ENCODE results near the gene RPL31.

RPL31 gene

DNA sequence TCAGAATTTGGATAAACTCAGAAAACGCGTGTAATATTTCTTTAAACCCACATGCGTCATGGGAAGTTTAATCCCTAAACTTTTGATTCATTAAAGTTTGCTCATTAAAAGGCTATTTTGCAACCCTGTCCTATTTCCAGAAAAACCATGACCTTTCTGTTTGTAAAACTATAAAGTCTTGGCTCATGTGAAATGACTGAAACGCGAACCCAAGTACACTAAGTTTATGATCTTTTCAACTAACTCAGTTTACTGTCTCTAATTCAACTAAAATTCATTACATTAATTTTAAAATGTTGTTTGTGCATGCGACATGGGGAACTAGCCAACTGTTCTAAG, 3.9 kb upstream of the RPL31 start:
- FAIRE-seq, result no peak

DNA sequence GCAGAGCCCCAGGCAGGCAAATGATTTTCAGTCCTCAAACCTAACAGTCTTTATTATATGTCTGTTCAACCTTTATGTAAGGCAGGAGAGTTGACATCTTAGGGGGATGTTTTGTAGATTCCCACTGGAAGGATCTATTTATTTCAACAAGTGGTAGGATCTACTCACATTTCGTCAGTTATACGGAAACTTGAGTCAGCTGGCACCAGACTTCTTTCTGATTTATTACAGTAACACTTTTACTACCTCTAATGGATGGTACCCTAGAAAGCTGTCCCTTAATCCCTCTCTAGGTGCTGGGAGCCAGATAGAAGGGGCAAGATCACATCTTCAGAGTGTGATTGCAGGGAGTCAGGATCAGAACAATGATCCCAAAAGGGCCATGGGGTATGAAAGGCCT, 2.1 kb upstream of the RPL31 start:
- no peak for FAIRE-seq

- no peak for FAIRE-seq
Observed at GRCh38 chr2:101002562-101003277, 631 bp downstream of the RPL31 start.

- no peak for FAIRE-seq
Observed at GRCh38 chr2:101003278-101003775, 1.2 kb downstream of the RPL31 start.

GRCh38 chr2:101004620-101005325, 2.7 kb downstream of the RPL31 start:
- FAIRE-seq, result no peak

- FAIRE-seq, result no peak
Observed at GRCh38 chr2:101006065-101006715, 4.1 kb downstream of the RPL31 start.

GRCh38 chr2:101007415-101008345, 5.6 kb downstream of the RPL31 start:
- no peak for FAIRE-seq

DNA sequence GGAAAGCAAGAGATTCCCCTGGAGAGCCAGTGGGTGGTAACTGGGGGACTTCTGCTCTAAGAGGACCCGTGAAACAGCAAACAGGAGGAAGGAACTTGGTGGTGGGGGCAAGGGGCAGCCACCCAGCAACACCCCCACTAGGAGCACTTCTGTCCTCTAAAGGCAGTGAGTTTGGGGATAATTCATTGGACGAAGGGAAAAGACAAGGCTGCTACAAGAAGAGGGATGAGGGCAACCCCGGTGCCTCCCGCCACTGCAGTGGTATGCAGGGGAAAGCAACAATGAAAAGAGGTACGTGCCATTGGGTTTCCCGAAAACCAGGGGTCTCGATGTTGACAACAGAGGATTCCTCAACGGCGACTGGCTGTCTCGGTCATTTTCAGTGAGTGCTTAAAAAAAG, 9.1 kb downstream of the RPL31 start:
- FAIRE-seq, result no peak

- FAIRE-seq, result peak; percentile 23
Observed at GRCh38 chr2:101012054-101012705, 10.1 kb downstream of the RPL31 start.

GRCh38 chr2:101012706-101013181, 10.7 kb downstream of the RPL31 start:
- FAIRE-seq, result peak; percentile 81

GRCh38 chr2:101014264-101014857, 12.3 kb downstream of the RPL31 start:
- no peak for FAIRE-seq

DNA sequence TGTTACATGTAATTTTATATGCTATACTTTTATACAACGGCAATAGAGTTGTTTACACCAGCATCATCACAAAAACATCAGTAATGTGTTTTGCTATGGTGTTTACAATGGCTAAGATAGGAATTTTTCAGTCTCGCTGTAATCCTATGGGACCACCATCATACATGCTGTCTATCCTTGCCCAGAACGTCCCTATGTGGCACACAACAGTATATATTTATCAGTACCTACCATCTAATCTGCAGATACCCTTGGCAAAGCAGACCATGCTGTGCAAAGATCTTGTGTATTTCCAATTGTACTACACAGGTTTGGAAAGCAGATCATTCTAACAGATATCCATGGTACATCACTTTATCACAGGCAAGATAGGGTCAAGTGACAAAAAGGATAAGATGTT, 15.3 kb downstream of the RPL31 start:
- FAIRE-seq, result no peak

- no peak for FAIRE-seq
Observed at GRCh38 chr2:101018934-101019333, 16.8 kb downstream of the RPL31 start.

DNA sequence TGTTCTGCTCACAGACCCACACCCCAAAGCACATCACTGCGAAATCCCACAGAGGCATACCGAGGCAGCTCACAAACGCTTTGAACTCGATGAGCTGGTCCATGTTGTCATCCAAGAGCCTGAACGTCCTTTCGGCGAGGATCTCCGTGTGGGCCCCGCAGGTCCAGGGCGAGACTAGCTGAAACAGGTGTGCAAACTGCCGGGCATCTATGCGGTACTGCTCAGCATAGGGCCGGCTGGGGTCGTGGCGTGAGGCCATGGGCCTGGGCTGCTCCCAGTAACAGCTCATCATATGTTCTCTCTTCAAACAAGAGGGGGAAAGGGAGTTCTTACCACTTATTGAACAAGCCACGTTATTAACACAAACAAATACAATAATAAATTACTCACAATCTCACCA, 20.1 kb downstream of the RPL31 start:
- no peak for FAIRE-seq

GRCh38 chr2:101023327-101024107, 21.4 kb downstream of the RPL31 start:
- FAIRE-seq, result no peak

- FAIRE-seq, result no peak
Observed at GRCh38 chr2:101025561-101025960, 23.5 kb downstream of the RPL31 start.

DNA sequence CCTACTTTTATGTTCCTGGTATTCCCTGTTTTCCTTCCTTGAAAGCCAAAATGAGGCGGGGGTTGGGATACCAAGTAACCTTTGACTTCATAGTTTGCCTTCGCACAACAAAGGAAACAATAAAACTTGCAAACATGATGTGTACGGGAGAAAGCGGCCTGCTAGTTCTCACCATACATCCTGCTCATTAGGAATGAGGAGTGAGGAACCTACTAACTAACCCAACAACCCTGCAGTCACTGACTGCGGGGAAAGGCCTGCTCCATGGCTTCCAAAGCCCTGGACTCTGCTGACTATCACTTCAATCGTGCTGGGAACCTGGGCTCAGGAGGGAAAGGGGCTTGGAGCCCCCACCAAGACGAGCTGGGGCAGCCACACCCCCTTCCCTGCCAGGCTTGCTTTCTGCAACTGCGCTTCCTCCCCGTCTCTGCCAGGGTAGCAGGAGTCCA, 24.2 kb downstream of the RPL31 start:
- no peak for FAIRE-seq

GRCh38 chr2:101026923-101027469, 24.9 kb downstream of the RPL31 start:
- no peak for FAIRE-seq

GRCh38 chr2:101027852-101028251, 25.8 kb downstream of the RPL31 start:
- no peak for FAIRE-seq

DNA sequence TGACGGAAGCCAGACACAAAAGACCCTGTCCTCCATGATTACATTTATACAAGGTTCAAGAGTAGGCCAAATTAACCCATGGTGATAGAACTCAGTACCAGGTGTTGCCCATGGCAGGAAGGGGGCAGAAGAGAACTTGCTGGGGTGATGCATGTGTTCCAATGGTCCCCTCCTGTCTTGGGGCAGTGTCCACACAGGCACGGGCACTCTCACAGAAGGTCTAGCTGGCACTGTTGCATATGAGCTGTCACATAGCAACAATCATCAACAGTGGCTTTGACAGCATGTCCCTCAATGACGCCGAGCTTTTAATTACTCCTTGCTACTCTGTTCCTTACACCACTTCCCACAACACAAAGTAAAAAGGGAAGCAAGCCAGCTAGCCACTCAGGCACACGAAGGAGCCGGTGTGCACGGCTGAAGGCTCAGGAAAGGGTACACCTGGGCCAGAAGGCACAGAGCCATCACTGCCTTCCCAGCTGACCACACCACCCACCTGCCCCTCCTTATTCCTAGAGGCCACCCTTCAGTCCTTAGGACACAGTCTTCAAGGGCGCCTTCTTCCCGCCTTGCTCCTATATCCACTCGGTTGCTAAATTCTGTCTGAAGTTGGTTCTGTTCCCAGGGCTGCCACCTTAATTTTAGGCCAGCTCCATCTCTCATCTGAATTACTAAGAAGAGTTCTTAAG, 28.9 kb downstream of the RPL31 start:
- no peak for FAIRE-seq
